Spinal cord (tissue), 10 donors: ENCODE results near the gene ZNF783. TPM values are rescaled to one million over a fixed set of nuclear protein-coding genes. Genes with fewer than 3 reads are reported as not detected.
"Not testable (repeated sequence)": the region's sequence is repeated elsewhere in the genome, so short reads cannot be mapped to it uniquely, and the experiment has no call there.

ENCODE experiments used
- DNase-seq, 6 donors: peaks; one replicate each; pipeline versions ENCODE4 v3.0.0 to v3.0.0-alpha.2; 2013 to 2015; ENCODE audit warnings: low spot score in 6 of 6, low read depth in 4 of 6
- H3K27ac ChIP-seq: one replicate; pipeline ENCODE4 v1.5.1; 2013; ENCODE audit warnings: low read depth, low read length, control low read depth
- H3K27me3 ChIP-seq: one replicate; pipeline ENCODE4 v1.6.1; 2013; ENCODE audit warnings: low read length; ENCODE audit not compliant: control insufficient read depth, insufficient read depth
- H3K36me3 ChIP-seq: one replicate; pipeline ENCODE4 v1.6.1; 2013; ENCODE audit warnings: low read length; ENCODE audit not compliant: control insufficient read depth, insufficient read depth
- H3K4me1 ChIP-seq: one replicate; pipeline ENCODE4 v1.6.1; 2013; ENCODE audit warnings: low read length; ENCODE audit not compliant: control insufficient read depth, insufficient read depth
- H3K4me3 ChIP-seq: one replicate; pipeline ENCODE4 v1.5.1; 2013; ENCODE audit warnings: low read depth, low read length, control low read depth
- H3K9me3 ChIP-seq: one replicate; pipeline ENCODE4 v1.6.1; 2013; ENCODE audit warnings: low read length; ENCODE audit not compliant: control insufficient read depth, insufficient read depth
- WGBS: methylation state at CpG from one replicate; pipeline ENCODE4 v1.1.5; 2013; ENCODE audit warnings: missing lambda C conversion rate; ENCODE audit not compliant: insufficient coverage; 5-methylcytosine and 5-hydroxymethylcytosine counted together
- polyA plus RNA-seq, 2 donors: library from polyadenylated mRNA; unstranded; fragments of 120-200 nt; gene quantifications; one replicate each; pipeline ENCODE4 v1.2.1, GENCODE V29; 2013; ENCODE audit not compliant: insufficient read length in 2 of 2
- total RNA-seq, 2 donors: library from RNA; depleted of rRNA in 1 of 2; stranded (reverse); fragments of 120-200 nt in 1 of 2; fragments of >200 nt in 1 of 2; gene quantifications; one replicate each; pipeline versions ENCODE4 v1.2.3 to v1.2.4, GENCODE V29; 2013 to 2014
- donor health status: healthy.

The ZNF783 gene
- total and polyA plus RNA-seq, 4 donors, result 7.8 to 26.6 (median 19.3) TPM

- H3K36me3 ChIP-seq, result peaks cover 63% of the 10 kb centered on the region
- 97% methylated on average over 10 of the region's 19 CpGs for WGBS
- no peaks in the 10 kb centered on the region for H3K9me3 ChIP-seq
- DNase-seq, result no peak
- no peaks in the 10 kb centered on the region for H3K4me1 ChIP-seq
- no peak overlapping the region for H3K27ac ChIP-seq
- no peak overlapping the region for H3K4me3 ChIP-seq
- H3K27me3 ChIP-seq, result no peaks in the 10 kb centered on the region
Measured at GRCh38 chr7:149225106-149225505, 36.9 kb upstream of the ZNF783 start.

GRCh38 chr7:149225656-149226055 lies 36.3 kb upstream of the ZNF783 start:
- no peak overlapping the region for H3K4me3 ChIP-seq
- H3K9me3 ChIP-seq, result no peaks in the 10 kb centered on the region
- WGBS, result 96% methylated on average over 22 of the region's 22 CpGs
- H3K36me3 ChIP-seq, result peaks cover 58% of the 10 kb centered on the region
- DNase-seq, result no peak
- H3K4me1 ChIP-seq, result no peaks in the 10 kb centered on the region
- H3K27me3 ChIP-seq, result no peaks in the 10 kb centered on the region
- no peak overlapping the region for H3K27ac ChIP-seq

- H3K9me3 ChIP-seq, H3K27me3 ChIP-seq, H3K4me3 ChIP-seq, H3K27ac ChIP-seq, DNase-seq, H3K4me1 ChIP-seq: not testable (repeated sequence)
- WGBS, result 95% methylated on average over 12 of the region's 17 CpGs
- peaks cover 50% of the 10 kb centered on the region for H3K36me3 ChIP-seq
Measured at GRCh38 chr7:149226366-149226765, 35.6 kb upstream of the ZNF783 start.

GRCh38 chr7:149226840-149227494 lies 35.0 kb upstream of the ZNF783 start:
- H3K4me1 ChIP-seq, result no peaks in the 10 kb centered on the region
- DNase-seq, result no peak
- H3K27me3 ChIP-seq, result no peaks in the 10 kb centered on the region
- H3K9me3 ChIP-seq, result no peaks in the 10 kb centered on the region
- WGBS, result 93% methylated on average over 4 of the region's 6 CpGs
- H3K36me3 ChIP-seq, result peaks cover 45% of the 10 kb centered on the region
- no peak overlapping the region for H3K4me3 ChIP-seq
- H3K27ac ChIP-seq, result no peak overlapping the region

GRCh38 chr7:149228831-149229471 lies 33.0 kb upstream of the ZNF783 start:
- H3K27me3 ChIP-seq, result no peaks in the 10 kb centered on the region
- no peak overlapping the region for H3K27ac ChIP-seq
- no peaks in the 10 kb centered on the region for H3K9me3 ChIP-seq
- DNase-seq, result no peak
- peaks cover 27% of the 10 kb centered on the region for H3K36me3 ChIP-seq
- H3K4me1 ChIP-seq, result no peaks in the 10 kb centered on the region
- WGBS, result 62% methylated on average over 7 of the region's 7 CpGs
- no peak overlapping the region for H3K4me3 ChIP-seq

GRCh38 chr7:149229526-149229925 lies 32.5 kb upstream of the ZNF783 start:
- Histone ChIP-seq H3K27me3 (no peaks in the 10 kb centered on the region), H3K4me1 (no peaks in the 10 kb centered on the region), H3K27ac (no peak overlapping the region), H3K9me3 (no peaks in the 10 kb centered on the region), H3K4me3 (no peak overlapping the region), H3K36me3 (peaks cover 21% of the 10 kb centered on the region)
- 58% methylated on average over 6 of the region's 6 CpGs for WGBS
- DNase-seq, result no peak

- Histone ChIP-seq H3K4me3 (no peak overlapping the region), H3K27me3 (no peaks in the 10 kb centered on the region), H3K36me3 (no peaks in the 10 kb centered on the region), H3K27ac (no peak overlapping the region), H3K4me1 (no peaks in the 10 kb centered on the region), H3K9me3 (no peaks in the 10 kb centered on the region)
- DNase-seq, result no peak
- 82% methylated on average over 2 of the region's 2 CpGs for WGBS
Measured at GRCh38 chr7:149232362-149232761, 29.6 kb upstream of the ZNF783 start.

- H3K9me3 ChIP-seq, H3K27me3 ChIP-seq, H3K4me1 ChIP-seq, H3K36me3 ChIP-seq, H3K27ac ChIP-seq, DNase-seq, H3K4me3 ChIP-seq: not testable (repeated sequence)
- 67% methylated on average over 1 of the region's 7 CpGs for WGBS
Measured at GRCh38 chr7:149233655-149234204, 28.3 kb upstream of the ZNF783 start.

- 65% methylated on average over 2 of the region's 7 CpGs for WGBS
- Histone ChIP-seq H3K27me3 (no peaks in the 10 kb centered on the region), H3K9me3 (no peaks in the 10 kb centered on the region), H3K36me3 (no peaks in the 10 kb centered on the region), H3K4me1 (peaks cover 6% of the 10 kb centered on the region), H3K27ac (no peak overlapping the region), H3K4me3 (no peak overlapping the region)
- no peak for DNase-seq
Measured at GRCh38 chr7:149237502-149237901, 24.5 kb upstream of the ZNF783 start.

- no peak for DNase-seq
- 80% methylated on average over 1 of the region's 3 CpGs for WGBS
- H3K9me3 ChIP-seq, result no peaks in the 10 kb centered on the region
Measured at GRCh38 chr7:149238051-149238450, 23.9 kb upstream of the ZNF783 start.

More at GRCh38 chr7:149238051-149238450, 23.9 kb upstream of the ZNF783 start:
- Histone ChIP-seq H3K36me3 (no peaks in the 10 kb centered on the region), H3K4me1 (peaks cover 6% of the 10 kb centered on the region), H3K4me3 (no peak overlapping the region), H3K27me3 (no peaks in the 10 kb centered on the region), H3K27ac (no peak overlapping the region)
